Mesenchymal stem cell (in vitro differentiated cells and primary cell): ENCODE measurements around the gene EBP.

ENCODE experiments used
- DNase-seq: peaks from one replicate; pipeline ENCODE4 v3.0.0-alpha.2; 2013
- H2AFZ ChIP-seq: one replicate; pipeline ENCODE4 v1.6.1; 2013; ENCODE audit warnings: low read depth, mild to moderate bottlenecking, control low read depth, inconsistent platforms, low read length, moderate library complexity
- H2AK5ac ChIP-seq: 2 replicates; pipeline ENCODE4 v1.6.1; 2013; ENCODE audit warnings: low read length, moderate library complexity, mild to moderate bottlenecking, inconsistent platforms; ENCODE audit not compliant: severe bottlenecking
- H2BK120ac ChIP-seq: one replicate; pipeline ENCODE4 v1.6.1; 2013; ENCODE audit warnings: low read depth, mild to moderate bottlenecking, inconsistent platforms, low read length, moderate library complexity
- H2BK12ac ChIP-seq, 2 experiments: one replicate each; pipeline ENCODE4 v1.6.1; 2013; ENCODE audit warnings: inconsistent platforms in 2 of 2, low read length in 2 of 2, mild to moderate bottlenecking in 2 of 2, moderate library complexity in 2 of 2, control low read depth in 1 of 2
- H2BK15ac ChIP-seq: one replicate; pipeline ENCODE4 v1.6.1; 2013; ENCODE audit warnings: mild to moderate bottlenecking, low read depth, inconsistent platforms; ENCODE audit not compliant: poor library complexity, severe bottlenecking
- H2BK5ac ChIP-seq: 2 replicates; pipeline ENCODE4 v1.6.1; 2013; ENCODE audit warnings: low read depth, mild to moderate bottlenecking, low read length, control low read depth, inconsistent platforms; ENCODE audit not compliant: poor library complexity, severe bottlenecking
- H3K14ac ChIP-seq, 2 experiments: one replicate each; pipeline ENCODE4 v1.6.1; 2013; ENCODE audit warnings: inconsistent platforms in 2 of 2, low read length in 2 of 2, control low read depth in 1 of 2, mild to moderate bottlenecking in 1 of 2, moderate library complexity in 1 of 2
- H3K18ac ChIP-seq, 2 experiments: one replicate each; pipeline ENCODE4 v1.6.1; 2013; ENCODE audit warnings: inconsistent platforms in 2 of 2, low read length in 2 of 2, control low read depth in 1 of 2, low read depth in 1 of 2, mild to moderate bottlenecking in 1 of 2
- H3K23ac ChIP-seq, 2 experiments: one replicate each; pipeline ENCODE4 v1.6.1; 2013; ENCODE audit warnings: inconsistent platforms in 2 of 2, low read length in 2 of 2, mild to moderate bottlenecking in 2 of 2, moderate library complexity in 2 of 2, control low read depth in 1 of 2
- H3K27ac ChIP-seq: 2 replicates; pipeline ENCODE4 v1.5.1; 2013; ENCODE audit warnings: mild to moderate bottlenecking, moderate library complexity, low read length, control low read depth, inconsistent platforms; ENCODE audit not compliant: poor library complexity, severe bottlenecking
- H3K27me3 ChIP-seq, 2 experiments: 2 replicates each; pipeline versions ENCODE4 v1.6.1 to v1.7.0; 2013; ENCODE audit warnings: low read length in 2 of 2, mild to moderate bottlenecking in 2 of 2, moderate library complexity in 2 of 2, control low read depth in 1 of 2, inconsistent platforms in 1 of 2; ENCODE audit not compliant: control insufficient read depth in 1 of 2, insufficient read depth in 1 of 2
- H3K36me3 ChIP-seq, 2 experiments: 2 replicates each; pipeline versions ENCODE4 v1.6.1 to v1.7.0; 2013; ENCODE audit warnings: low read length in 2 of 2, control low read depth in 1 of 2, inconsistent platforms in 1 of 2, low read depth in 1 of 2, mild to moderate bottlenecking in 1 of 2; ENCODE audit not compliant: insufficient read depth in 2 of 2, control insufficient read depth in 1 of 2
- H3K4ac ChIP-seq, 2 experiments: one replicate each; pipeline ENCODE4 v1.6.1; 2013; ENCODE audit warnings: inconsistent platforms in 2 of 2, low read length in 2 of 2, mild to moderate bottlenecking in 2 of 2, moderate library complexity in 2 of 2, control low read depth in 1 of 2, low read depth in 1 of 2
- H3K4me1 ChIP-seq: 2 replicates; pipeline ENCODE4 v1.6.1; 2013; ENCODE audit warnings: low read depth, low read length, control low read depth; ENCODE audit not compliant: control insufficient read depth, insufficient read depth
- H3K4me2 ChIP-seq: 2 replicates; pipeline ENCODE4 v1.6.1; 2013; ENCODE audit warnings: low read length, mild to moderate bottlenecking, inconsistent platforms; ENCODE audit not compliant: poor library complexity, severe bottlenecking
- H3K4me3 ChIP-seq, 2 experiments: 2 replicates each; pipeline versions ENCODE4 v1.5.1 to v1.7.0; 2013; ENCODE audit warnings: low read length in 2 of 2, mild to moderate bottlenecking in 2 of 2, control low read depth in 1 of 2, low read depth in 1 of 2; ENCODE audit not compliant: insufficient read depth in 1 of 2
- H3K79me1 ChIP-seq: replicated peaks from 2 replicates; pipeline ENCODE4 v1.6.1; 2013; ENCODE audit warnings: mild to moderate bottlenecking, control low read depth, low read length, inconsistent platforms; ENCODE audit not compliant: poor library complexity, severe bottlenecking
- H3K9ac ChIP-seq: 2 replicates; pipeline ENCODE4 v1.7.0; 2013; ENCODE audit warnings: mild to moderate bottlenecking, low read length, moderate library complexity
- H3K9me3 ChIP-seq: 2 replicates; pipeline ENCODE4 v1.7.0; 2013; ENCODE audit warnings: mild to moderate bottlenecking, low read length; ENCODE audit not compliant: control insufficient read depth
- H4K8ac ChIP-seq: one replicate; pipeline ENCODE4 v1.6.1; 2013; ENCODE audit warnings: inconsistent platforms, mild to moderate bottlenecking, low read length, moderate library complexity
- H4K91ac ChIP-seq: one replicate; pipeline ENCODE4 v1.6.1; 2013; ENCODE audit warnings: mild to moderate bottlenecking, low read length, inconsistent platforms
- WGBS: methylation state at CpG from one replicate; pipeline ENCODE4 v1.1.7; 2013; ENCODE audit warnings: mixed read lengths; 5-methylcytosine and 5-hydroxymethylcytosine counted together

Gene EBP

DNA sequence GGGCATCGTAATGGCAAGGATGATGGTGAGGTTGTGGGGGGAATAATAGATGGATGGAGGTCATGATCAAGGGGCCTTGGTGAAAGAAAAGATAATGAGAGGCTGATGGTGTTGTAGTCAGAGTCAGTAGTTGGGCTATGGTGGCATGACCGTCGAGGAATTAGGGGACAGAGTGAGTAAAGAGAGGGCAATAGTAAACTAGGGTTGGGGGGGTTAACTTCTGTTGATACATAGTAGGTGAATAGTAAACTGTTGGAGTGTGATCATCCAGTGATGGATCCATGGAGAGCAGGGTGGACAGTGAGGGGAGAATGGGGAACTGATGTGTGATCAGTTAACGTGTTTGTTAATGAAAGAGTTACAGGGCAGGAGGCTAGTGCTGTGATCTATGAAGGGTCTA, 44.7 kb upstream of the EBP start:
- no peak overlapping the region for H3K23ac ChIP-seq
- no peak overlapping the region for H2AFZ ChIP-seq
- no peak overlapping the region for H2BK12ac ChIP-seq
- H2AK5ac ChIP-seq = no peak overlapping the region
- H2BK15ac ChIP-seq = no peak overlapping the region
- H3K4me2 ChIP-seq = peak overlapping the region; percentile 66
- no peak overlapping the region for H3K27ac ChIP-seq
- no peak overlapping the region for H2BK5ac ChIP-seq
- no peaks in the 10 kb centered on the region for H3K27me3 ChIP-seq
- H3K18ac ChIP-seq = no peak overlapping the region
- 51% methylated on average over 4 of the region's 4 CpGs for WGBS
- peaks cover 18 to 25% of the 10 kb centered on the region in 2 experiments for H3K36me3 ChIP-seq
- H3K14ac ChIP-seq = no peak overlapping the region
- peaks cover 24% of the 10 kb centered on the region for H3K4me1 ChIP-seq
- peak overlapping the region in 1 of 2 experiments; percentile 85 for H3K4me3 ChIP-seq
- peak overlapping the region; percentile 93 for H3K9ac ChIP-seq
- peak overlapping the region; percentile 27 for H4K91ac ChIP-seq
- no peak overlapping the region for H4K8ac ChIP-seq
- H3K9me3 ChIP-seq = no peaks in the 10 kb centered on the region
- peaks cover 5% of the 10 kb centered on the region for H3K79me1 ChIP-seq
- H3K4ac ChIP-seq = no peak overlapping the region
- no peak for DNase-seq
- H2BK120ac ChIP-seq = no peak overlapping the region

- H3K4ac ChIP-seq = no peak overlapping the region
- H2BK120ac ChIP-seq = no peak overlapping the region
- no peak overlapping the region for H3K23ac ChIP-seq
- no peak overlapping the region for H2BK5ac ChIP-seq
- H2BK12ac ChIP-seq = no peak overlapping the region
- H3K14ac ChIP-seq = no peak overlapping the region
- H2BK15ac ChIP-seq = no peak overlapping the region
- H3K18ac ChIP-seq = no peak overlapping the region
- H3K4me1 ChIP-seq = peaks cover 23% of the 10 kb centered on the region
- H2AFZ ChIP-seq = no peak overlapping the region
- 97% methylated on average over 19 of the region's 19 CpGs for WGBS
- H4K8ac ChIP-seq = no peak overlapping the region
- no peak overlapping the region for H3K9ac ChIP-seq
- H2AK5ac ChIP-seq = no peak overlapping the region
- no peak for DNase-seq
- H3K36me3 ChIP-seq = peaks cover 27 to 31% of the 10 kb centered on the region in 2 experiments
- peaks cover 0 to 3% of the 10 kb centered on the region in 2 experiments for H3K27me3 ChIP-seq
- H3K27ac ChIP-seq = no peak overlapping the region
- H3K79me1 ChIP-seq = peaks cover 5% of the 10 kb centered on the region
- H4K91ac ChIP-seq = no peak overlapping the region
- no peak overlapping the region for H3K4me2 ChIP-seq
- no peaks in the 10 kb centered on the region for H3K9me3 ChIP-seq
- peak overlapping the region in 1 of 2 experiments; percentile 85 for H3K4me3 ChIP-seq
Measured at GRCh38 chrX:48477960-48478755, 43.5 kb upstream of the EBP start.

GRCh38 chrX:48478806-48479205, 42.8 kb upstream of the EBP start:
- H3K9ac ChIP-seq = no peak overlapping the region
- no peak overlapping the region for H4K91ac ChIP-seq
- no peak overlapping the region for H3K18ac ChIP-seq
- no peak overlapping the region for H3K23ac ChIP-seq
- H2AK5ac ChIP-seq = no peak overlapping the region
- no peak overlapping the region for H2BK15ac ChIP-seq
- no peak overlapping the region for H2BK5ac ChIP-seq
- no peak overlapping the region for H2BK12ac ChIP-seq
- peaks cover 33 to 34% of the 10 kb centered on the region in 2 experiments for H3K36me3 ChIP-seq
- H3K9me3 ChIP-seq = no peaks in the 10 kb centered on the region
- peaks cover 18% of the 10 kb centered on the region for H3K4me1 ChIP-seq
- no peak overlapping the region for H3K14ac ChIP-seq
- 100% methylated on average over 2 of the region's 5 CpGs for WGBS
- H3K79me1 ChIP-seq = peaks cover 5% of the 10 kb centered on the region
- H2AFZ ChIP-seq = no peak overlapping the region
- DNase-seq = no peak
- H4K8ac ChIP-seq = peak overlapping the region; percentile 80
- H3K27ac ChIP-seq = peak overlapping the region; percentile 32
- H3K4me2 ChIP-seq = no peak overlapping the region
- H3K4me3 ChIP-seq = no peak overlapping the region
- no peak overlapping the region for H2BK120ac ChIP-seq
- peaks cover 0 to 9% of the 10 kb centered on the region in 2 experiments for H3K27me3 ChIP-seq
- no peak overlapping the region for H3K4ac ChIP-seq

DNA sequence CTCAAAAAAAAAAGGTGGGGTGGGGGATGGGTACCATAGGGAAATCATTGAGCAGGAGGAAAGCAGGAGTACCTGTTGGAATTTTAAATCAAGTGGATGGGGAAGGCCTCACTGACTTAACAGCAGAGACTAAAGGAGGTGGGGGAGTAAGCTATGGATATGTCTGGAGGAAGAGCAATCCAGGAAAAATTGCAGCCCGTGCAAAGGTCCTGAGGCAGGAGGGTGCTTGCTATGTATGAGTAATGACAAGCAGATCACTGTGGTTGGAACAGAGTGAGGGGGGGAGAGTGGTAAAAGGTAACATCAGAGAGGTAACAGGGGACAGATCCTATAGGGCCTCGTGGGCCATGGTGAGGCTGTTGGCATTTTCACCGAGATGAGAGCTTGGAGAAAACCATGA, 41.5 kb upstream of the EBP start:
- Histone ChIP-seq H3K79me1 (peaks cover 5% of the 10 kb centered on the region), H2BK120ac (no peak overlapping the region), H2BK15ac (no peak overlapping the region), H3K9ac (no peak overlapping the region), H3K23ac (no peak overlapping the region), H3K18ac (no peak overlapping the region), H4K91ac (no peak overlapping the region), H3K27ac (no peak overlapping the region), H2AK5ac (no peak overlapping the region), H3K4ac (no peak overlapping the region), H3K9me3 (no peaks in the 10 kb centered on the region), H3K4me3 (no peak overlapping the region), H2BK12ac (no peak overlapping the region), H3K14ac (no peak overlapping the region), H3K4me2 (no peak overlapping the region), H2AFZ (no peak overlapping the region), H3K27me3 (peaks cover 0 to 9% of the 10 kb centered on the region in 2 experiments), H3K36me3 (peaks cover 39 to 42% of the 10 kb centered on the region in 2 experiments), H3K4me1 (peaks cover 13% of the 10 kb centered on the region), H2BK5ac (no peak overlapping the region), H4K8ac (no peak overlapping the region)
- DNase-seq = no peak
- WGBS = 94% methylated on average over 3 of the region's 3 CpGs
